GM18507 (cell line): ENCODE results near the gene EVI5.

Experiments used
- DNase-seq: peaks from one replicate; pipeline ENCODE4 v3.0.0; 2011; ENCODE audit warnings: low read depth; ENCODE audit not compliant: insufficient read length; ENCODE audit errors: extremely low spot score
- FAIRE-seq: peaks from 2 replicates; lab custom pipeline; 2011; peaks lifted over from hg19 to GRCh38; lab: Jason Lieb, UNC

Gene EVI5

GRCh38 chr1:92481599-92481925 is 303.3 kb downstream of the EVI5 start:
- no peak for DNase-seq
- no peak for FAIRE-seq

DNA sequence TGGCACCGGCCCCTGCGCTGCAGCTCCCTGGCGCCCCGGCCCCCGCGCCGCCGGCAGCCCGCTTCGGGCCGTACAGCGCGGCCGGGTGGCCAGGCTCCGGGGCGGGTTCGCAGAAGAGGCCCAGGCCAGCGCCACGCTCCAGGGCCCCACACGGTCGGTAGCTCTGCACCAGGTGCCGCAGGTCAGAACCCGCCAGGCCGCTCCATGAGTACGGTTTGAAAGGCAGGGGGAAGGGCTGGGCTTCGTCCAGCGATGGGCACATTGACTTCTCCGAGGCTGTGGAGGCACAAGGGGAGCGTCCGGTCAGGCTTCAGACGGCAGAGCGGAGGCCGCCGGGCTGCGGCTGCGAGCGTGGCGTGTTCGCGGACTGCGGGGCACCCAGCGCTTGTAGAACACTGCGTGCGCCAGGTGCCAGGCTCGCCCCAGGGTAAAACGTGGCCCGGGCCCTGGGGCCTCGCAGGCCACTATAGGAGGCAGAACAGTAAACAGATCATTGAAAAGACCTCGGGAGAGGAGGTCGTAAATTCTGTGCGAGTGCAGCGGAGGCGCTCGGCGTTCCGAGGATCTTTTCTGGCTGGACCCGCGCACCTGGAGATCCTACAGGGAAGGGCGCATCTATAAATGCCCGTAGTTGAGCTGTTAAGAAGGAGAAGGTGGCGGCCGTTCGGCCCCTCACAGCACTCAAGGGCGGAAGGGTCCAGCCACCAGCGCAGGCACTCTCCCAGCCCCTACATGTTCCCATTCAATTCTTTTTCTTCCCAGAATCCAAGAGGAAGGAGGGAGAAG is 303.9 kb downstream of the EVI5 start:
- no peak for FAIRE-seq
- DNase-seq, result no peak

- DNase-seq (no peak), FAIRE-seq (no peak)
Observed at GRCh38 chr1:92480200-92480812, 304.6 kb downstream of the EVI5 start.

- no peak for DNase-seq
- no peak for FAIRE-seq
Observed at GRCh38 chr1:92479587-92479986, 305.3 kb downstream of the EVI5 start.

GRCh38 chr1:92478393-92478792 is 306.5 kb downstream of the EVI5 start:
- DNase-seq (no peak), FAIRE-seq (no peak)

DNA sequence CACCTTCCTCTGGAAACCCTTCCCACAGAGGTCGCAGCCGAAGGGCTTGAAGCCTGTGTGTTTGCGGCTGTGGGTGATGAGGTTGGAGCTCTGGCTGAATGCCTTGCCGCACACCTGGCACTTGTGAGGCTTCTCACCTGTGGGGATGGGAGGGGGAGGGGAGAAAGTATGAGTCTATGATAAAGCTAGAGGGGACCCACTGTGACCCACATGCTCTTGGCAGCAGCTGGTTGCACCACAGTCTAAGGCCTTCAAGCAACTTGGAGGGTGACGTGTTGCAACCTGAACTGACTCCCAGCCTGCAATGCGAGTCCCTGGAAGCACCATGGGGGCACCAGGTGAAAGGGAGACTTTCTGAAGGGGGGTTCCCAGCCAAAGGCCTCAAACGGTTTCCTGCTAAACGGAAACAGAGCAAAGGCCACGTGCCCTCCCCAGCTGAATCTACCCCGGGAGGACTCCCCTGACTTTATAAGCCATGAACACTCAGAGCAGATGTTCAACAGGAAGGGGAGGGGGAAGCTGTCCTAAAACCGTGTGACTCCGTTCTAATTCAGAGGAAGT is 308.8 kb downstream of the EVI5 start:
- FAIRE-seq, result peak; percentile 83
- no peak for DNase-seq

DNA sequence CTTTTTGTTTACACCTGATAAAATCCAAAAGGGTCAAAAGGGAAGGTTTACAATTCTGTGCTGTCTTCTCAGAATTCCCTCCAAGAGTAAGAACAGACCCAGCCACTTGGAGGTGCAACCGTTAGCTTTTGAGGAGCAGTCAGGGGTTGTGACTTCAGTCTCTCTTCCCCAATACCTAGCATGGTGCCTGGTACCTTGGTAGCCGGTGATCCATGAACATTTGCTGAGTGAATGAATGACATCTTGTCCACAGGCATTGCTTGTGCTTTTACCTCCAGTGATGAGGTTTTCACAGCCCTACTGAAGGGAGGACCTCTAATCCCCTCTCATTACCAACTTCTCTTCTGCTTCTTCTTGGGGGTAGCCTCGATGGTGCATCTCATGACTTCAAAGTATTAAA is 309.9 kb downstream of the EVI5 start:
- FAIRE-seq (no peak), DNase-seq (no peak)

- DNase-seq, result no peak
- peak; percentile 85 for FAIRE-seq
Observed at GRCh38 chr1:92473781-92474495, 311.0 kb downstream of the EVI5 start.

GRCh38 chr1:92470216-92470615 is 314.7 kb downstream of the EVI5 start:
- FAIRE-seq (no peak), DNase-seq (no peak)

DNA sequence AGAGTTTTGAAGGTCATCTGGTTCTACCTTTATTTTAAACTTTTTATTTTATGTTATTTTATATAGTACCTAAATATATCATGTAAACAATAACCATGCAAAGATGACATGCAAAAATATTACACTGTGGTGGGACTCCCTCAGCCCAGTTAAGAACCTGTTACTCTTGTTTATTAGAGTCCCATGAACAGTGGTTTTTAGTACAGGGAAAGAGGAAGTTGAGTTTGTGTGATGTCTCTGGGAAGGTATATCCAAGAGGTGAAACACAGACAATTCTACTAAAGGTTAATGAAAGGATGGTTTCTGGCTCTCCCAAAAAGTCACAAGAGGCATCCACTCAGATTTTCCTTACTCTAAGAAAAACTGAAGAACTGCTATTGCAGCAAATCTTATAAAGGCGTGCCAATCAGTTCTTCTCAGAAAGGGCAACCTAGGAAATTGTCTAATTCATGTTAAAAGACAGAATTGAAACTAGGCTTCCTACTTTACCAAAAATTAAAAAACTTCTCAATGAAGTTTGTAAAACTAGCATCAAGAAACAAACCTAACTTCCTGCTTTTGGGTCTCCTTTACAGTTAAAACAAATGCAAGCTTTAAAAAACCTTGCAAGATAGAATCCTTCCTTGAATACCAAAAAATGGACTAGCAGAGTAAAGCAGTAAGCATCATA is 318.1 kb downstream of the EVI5 start:
- DNase-seq (no peak), FAIRE-seq (peak; percentile 54)

GRCh38 chr1:92465256-92465647 is 319.7 kb downstream of the EVI5 start:
- FAIRE-seq (no peak), DNase-seq (no peak)

DNA sequence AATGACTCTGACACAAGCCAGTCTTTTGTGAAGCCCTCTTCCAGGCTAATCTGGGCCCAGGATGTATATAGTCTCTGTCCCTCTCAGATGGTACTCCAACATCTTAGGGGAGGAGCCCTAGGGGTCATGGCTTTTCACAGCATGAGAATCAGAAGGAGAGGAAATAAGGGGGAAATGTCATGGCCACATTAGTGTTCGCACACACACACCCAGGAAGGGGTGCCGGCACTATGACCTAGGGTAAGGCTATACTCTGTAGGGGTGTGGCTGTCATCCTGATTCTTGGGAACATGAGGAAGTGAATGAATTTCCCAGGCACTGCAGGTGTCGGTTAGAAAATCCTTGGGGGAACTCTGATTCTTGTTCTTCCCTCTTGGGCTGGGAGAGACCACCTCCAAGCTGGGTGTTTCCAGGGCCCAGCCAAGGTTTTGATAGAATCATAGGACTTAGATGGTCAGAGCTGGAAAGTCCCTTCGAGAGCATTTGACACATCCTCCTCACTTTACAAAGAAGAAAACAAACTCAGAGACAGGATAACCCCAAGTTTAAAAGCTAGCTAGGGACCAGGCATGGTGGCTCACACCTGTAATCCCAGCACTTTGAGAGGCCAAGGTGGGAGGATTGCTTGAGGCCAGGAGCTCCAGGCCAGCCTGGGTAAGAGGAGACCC is 320.2 kb downstream of the EVI5 start:
- DNase-seq (no peak), FAIRE-seq (peak; percentile 31)

GRCh38 chr1:92461364-92462097 is 323.4 kb downstream of the EVI5 start:
- FAIRE-seq, result peak; percentile 85
- no peak for DNase-seq

DNA sequence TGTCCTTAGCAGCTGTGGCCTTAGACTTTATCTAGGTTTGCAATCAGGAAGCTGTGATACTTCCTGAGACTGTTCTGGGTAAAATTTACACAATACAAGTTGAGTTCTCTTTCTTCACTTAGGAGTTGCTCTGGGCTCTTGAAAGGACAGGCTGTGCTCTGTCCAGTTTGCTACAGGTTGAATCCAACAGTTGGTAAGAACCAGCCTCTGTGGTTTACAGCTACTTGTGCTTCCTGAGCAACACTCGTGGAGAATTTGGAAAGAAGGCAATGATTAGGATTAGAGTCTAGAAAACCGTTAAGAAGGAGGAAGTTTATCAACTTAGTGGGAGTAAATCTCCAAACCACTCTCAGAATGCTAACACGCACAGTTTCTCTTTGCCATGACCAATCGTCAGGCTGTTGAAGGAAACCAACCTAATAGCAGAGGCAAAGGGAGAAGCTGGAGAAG is 325.0 kb downstream of the EVI5 start:
- DNase-seq, result no peak
- peak; percentile 48 for FAIRE-seq
